ENCODE measurements around the gene KCNH5. TPM values are rescaled to one million over a fixed set of nuclear protein-coding genes. Genes with fewer than 3 reads are reported as not detected.

KCNH5 gene
- total RNA-seq, 1 donor from 2014 or later: not detected

GRCh38 chr14:62684376-62684775, 360.9 kb downstream of the KCNH5 start:
- no peak for DNase-seq (ENCODE audit: low spot score)

- DNase-seq (ENCODE audit: low spot score): no peak
These were observed 363.1 kb downstream of the KCNH5 start for GRCh38 chr14:62682208-62682607.

GRCh38 chr14:62674563-62675237, 370.6 kb downstream of the KCNH5 start:
- DNase-seq (ENCODE audit: low spot score): no peak

GRCh38 chr14:62673014-62673755, 372.1 kb downstream of the KCNH5 start:
- DNase-seq (ENCODE audit: low spot score): no peak

GRCh38 chr14:62670526-62670925, 374.7 kb downstream of the KCNH5 start:
- no peak for DNase-seq (ENCODE audit: low spot score)

- no peak for DNase-seq (ENCODE audit: low spot score)
These were observed 377.8 kb downstream of the KCNH5 start for GRCh38 chr14:62667421-62667914.

- no peak for DNase-seq (ENCODE audit: low spot score)
These were observed 380.0 kb downstream of the KCNH5 start for GRCh38 chr14:62665286-62665685.

- DNase-seq (ENCODE audit: low spot score): no peak
These were observed 381.8 kb downstream of the KCNH5 start for GRCh38 chr14:62663456-62663821.

GRCh38 chr14:62662811-62663455, 382.3 kb downstream of the KCNH5 start:
- no peak for DNase-seq (ENCODE audit: low spot score)

GRCh38 chr14:62661818-62662217, 383.4 kb downstream of the KCNH5 start:
- no peak for DNase-seq (ENCODE audit: low spot score)

- DNase-seq (ENCODE audit: low spot score): no peak
These were observed 386.6 kb downstream of the KCNH5 start for GRCh38 chr14:62658631-62659030.

- no peak for DNase-seq (ENCODE audit: low spot score)
These were observed 387.9 kb downstream of the KCNH5 start for GRCh38 chr14:62657376-62657775.

- DNase-seq (ENCODE audit: low spot score): no peak
These were observed 390.1 kb downstream of the KCNH5 start for GRCh38 chr14:62655166-62655565.

- DNase-seq (ENCODE audit: low spot score): no peak
These were observed 390.6 kb downstream of the KCNH5 start for GRCh38 chr14:62654641-62655040.

Other genes starting within 250 kb of the KCNH5 start
- 14.5 TPM for gene RHOJ, start 159.0 kb upstream of the KCNH5 start, total RNA-seq

Data from mesenteric fat pad (tissue), 1 donor.